ENCODE results near the gene SREBF1.
A peak's percentile ranks its signal among the peaks of the same experiment; 100 is the strongest.

The SREBF1 gene

DNA sequence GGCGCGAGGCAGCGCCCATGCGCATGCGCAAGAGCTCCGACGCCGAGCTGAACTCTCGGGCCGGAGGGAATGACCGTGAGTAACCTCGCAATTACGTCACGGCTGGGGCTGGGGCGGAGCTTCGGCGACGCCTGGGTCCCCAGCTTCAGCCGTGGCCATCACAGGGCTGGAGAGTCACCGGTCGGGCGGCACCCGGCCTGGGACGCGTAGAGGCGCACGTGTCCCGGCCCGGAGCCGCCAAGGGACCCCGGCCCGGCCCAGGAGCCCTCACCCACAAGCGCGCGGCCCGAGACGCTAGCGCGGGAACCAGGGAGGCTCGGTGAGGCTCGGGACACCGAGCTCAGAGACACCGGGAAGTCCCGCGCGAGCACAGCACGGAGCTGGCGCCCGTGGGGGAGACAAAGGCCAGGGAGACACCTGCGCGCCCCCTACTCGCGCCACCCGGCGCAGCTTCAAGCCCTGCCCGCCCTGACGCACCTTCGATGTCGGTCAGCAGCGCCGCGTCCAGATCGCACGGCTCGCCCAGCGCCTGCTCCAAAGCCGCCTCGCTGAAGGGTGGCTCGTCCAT lies 452 bp downstream of the SREBF1 start:
- CTCF ChIA-PET = interaction anchor here (0.8 to 2.6 kb wide), 4 partner anchors 16 to 197 kb away, joined by 3 to 8 read pairs (median 4); partner anchors contain the start of gene RAI1
- TF ChIP-seq, protein P1, sequence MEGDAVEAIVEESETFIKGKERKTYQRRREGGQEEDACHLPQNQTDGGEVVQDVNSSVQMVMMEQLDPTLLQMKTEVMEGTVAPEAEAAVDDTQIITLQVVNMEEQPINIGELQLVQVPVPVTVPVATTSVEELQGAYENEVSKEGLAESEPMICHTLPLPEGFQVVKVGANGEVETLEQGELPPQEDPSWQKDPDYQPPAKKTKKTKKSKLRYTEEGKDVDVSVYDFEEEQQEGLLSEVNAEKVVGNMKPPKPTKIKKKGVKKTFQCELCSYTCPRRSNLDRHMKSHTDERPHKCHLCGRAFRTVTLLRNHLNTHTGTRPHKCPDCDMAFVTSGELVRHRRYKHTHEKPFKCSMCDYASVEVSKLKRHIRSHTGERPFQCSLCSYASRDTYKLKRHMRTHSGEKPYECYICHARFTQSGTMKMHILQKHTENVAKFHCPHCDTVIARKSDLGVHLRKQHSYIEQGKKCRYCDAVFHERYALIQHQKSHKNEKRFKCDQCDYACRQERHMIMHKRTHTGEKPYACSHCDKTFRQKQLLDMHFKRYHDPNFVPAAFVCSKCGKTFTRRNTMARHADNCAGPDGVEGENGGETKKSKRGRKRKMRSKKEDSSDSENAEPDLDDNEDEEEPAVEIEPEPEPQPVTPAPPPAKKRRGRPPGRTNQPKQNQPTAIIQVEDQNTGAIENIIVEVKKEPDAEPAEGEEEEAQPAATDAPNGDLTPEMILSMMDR (IDR thresholded peaks at IDR 0.05; ENCODE audit: insufficient read depth, low read length, missing control alignments) = no peak
- POLR2A ChIA-PET = interaction anchor here (0.6 to 1.8 kb wide), 9 partner anchors 9 to 340 kb away, joined by 3 to 6 read pairs (median 3); partner anchors contain the start of gene RASD1
- peak overlapping the region; percentile 93 for H3K4me3 ChIP-seq (ENCODE audit: low read depth, low read length)
- DNase-seq (ENCODE audit: low read depth, low spot score) = peak; percentile 46

DNA sequence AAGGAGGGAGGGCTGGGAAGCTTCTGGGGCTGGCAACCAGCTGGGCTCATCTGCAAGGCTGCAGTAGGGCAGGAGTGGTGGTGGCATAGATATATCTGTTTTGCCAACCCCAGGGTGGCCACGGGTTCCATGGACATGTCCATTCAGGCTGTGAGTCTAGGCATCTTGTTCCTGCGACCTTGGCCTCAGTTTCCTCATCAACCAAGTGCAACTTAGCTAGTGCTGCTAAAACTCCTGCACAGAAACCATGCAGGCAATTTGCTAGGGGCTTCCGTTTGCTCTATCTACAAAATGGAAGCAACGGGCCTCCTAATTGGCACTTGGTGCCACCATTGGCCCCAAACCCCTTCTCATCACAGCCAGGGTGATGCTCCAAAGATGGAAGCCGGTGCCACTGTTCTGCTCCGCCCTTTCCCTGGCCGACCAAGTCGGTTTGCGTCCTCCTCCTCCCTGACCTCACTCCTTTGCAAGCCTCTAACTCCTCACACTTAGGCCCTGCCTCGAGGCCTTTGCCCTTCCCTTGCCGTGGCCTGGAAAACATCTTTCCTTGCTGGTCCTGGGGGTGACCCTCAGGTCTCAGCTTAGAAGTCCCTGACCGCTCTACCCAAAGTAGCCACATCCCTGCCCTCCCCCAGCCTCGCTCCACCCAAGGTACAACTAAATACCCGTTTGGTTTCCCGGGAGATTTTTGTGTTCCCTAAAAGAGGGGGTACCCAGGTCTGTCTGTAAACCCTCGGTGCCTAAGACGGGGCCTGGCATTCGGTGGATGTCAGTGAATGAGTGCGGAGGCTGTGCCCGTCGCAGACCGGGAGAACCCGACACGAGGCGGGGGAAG lies 1.2 kb downstream of the SREBF1 start:
- H3K4me3 ChIP-seq (ENCODE audit: low read depth, low read length) = peak overlapping the region; percentile 93
- ChIA-PET CTCF (interaction anchor here (0.8 to 2.6 kb wide), 4 partner anchors 15 to 198 kb away, joined by 3 to 8 read pairs (median 4); partner anchors contain the start of gene RAI1), POLR2A (interaction anchor here (0.6 to 1.8 kb wide), 9 partner anchors 8 to 339 kb away, joined by 3 to 6 read pairs (median 3); partner anchors contain the start of gene RASD1)
- TF ChIP-seq, protein P1 (IDR thresholded peaks at IDR 0.05; ENCODE audit: insufficient read depth, low read length, missing control alignments) = no peak
- DNase-seq (ENCODE audit: low read depth, low spot score) = no peak

DNA sequence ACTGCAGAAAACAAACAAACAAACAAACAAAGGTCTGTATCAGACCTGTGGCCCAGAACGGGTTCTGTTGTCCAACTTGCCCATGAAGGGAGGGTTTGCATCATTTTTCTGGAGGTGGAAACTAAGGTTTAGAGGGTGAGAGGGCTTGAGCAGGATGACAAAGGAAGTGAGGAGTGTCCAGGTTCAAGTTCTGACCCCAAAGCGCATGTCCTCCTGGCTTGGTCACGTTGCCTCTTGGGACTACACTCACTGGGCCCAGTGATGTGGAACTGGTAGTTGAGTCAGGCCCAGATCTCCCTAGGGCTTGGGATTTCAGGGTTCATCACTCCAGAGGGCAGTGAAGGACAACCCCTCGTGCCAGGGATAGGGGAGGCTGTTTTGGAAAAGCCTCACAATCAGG lies 1.8 kb downstream of the SREBF1 start:
- DNase-seq (ENCODE audit: low read depth, low spot score) = no peak
- ChIA-PET POLR2A (interaction anchor here (1.8 kb wide), 1 partner anchor 14 kb away, joined by 4 read pairs; no protein-coding TSS in a partner anchor), CTCF (interaction anchor here (1.4 to 2.6 kb wide), 3 partner anchors 14 to 23 kb away, joined by 3 to 8 read pairs (median 4); no protein-coding TSS in a partner anchor)
- peak overlapping the region; percentile 93 for H3K4me3 ChIP-seq (ENCODE audit: low read depth, low read length)
- TF ChIP-seq, protein P1 (IDR thresholded peaks at IDR 0.05; ENCODE audit: insufficient read depth, low read length, missing control alignments) = no peak

DNA sequence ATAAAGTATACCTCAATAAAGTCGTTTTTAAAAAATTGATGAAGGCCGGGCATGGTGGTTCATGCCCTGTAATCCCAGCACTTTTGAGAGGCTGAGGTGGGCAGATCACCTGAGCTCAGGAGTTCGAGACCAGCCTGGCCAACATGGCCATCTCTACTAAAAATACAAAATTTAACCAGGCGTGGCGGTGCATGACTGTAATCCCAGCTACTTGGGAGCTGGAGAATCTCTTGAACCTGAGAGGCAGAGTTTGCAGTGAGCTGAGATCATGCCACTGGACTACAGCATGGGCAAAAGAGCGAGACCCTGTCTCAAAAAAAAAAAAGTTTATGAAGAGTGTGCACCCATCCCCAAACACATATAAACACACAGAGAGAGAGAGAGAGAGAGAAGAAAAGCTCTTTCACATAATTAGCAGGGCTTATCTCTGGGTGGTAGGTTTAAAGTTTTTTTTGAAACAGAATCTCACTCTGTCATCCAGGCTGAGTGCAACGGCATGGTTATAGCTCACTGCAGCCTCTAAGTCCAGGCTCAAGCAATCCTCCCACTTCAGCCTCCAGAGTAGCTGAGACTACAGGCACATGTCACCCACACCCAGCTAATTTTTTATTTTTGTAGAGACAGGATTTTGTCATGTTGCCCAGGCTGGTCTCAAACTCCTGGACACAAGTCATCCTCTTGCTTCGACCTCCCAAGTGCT lies 3.0 kb downstream of the SREBF1 start:
- POLR2A ChIA-PET = interaction anchor here (1.1 kb wide), 1 partner anchor 10 kb away, joined by 3 read pairs; no protein-coding TSS in a partner anchor

DNA sequence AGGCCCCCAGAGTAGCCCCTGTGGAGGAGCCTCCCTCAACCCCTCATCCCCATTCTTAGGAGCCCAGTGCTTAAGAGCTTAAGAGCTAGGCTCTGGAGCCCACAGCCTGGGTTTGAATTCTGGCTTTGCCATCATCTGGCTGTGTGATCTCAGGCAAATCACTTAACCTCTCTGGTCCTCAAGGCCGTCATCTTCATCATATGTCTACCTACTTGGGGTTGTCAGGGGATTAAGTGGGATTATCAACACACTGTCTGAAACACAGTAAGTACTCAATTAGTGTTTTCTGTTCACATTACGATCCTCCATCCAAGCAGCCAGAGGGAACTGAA lies 4.8 kb downstream of the SREBF1 start:
- ChIA-PET POLR2A (no interaction called here), CTCF (interaction anchor here (0.5 to 4.0 kb wide), 2 partner anchors 20 to 181 kb away, joined by 3 to 19 read pairs; no protein-coding TSS in a partner anchor)
- TF ChIP-seq, protein P1 (IDR thresholded peaks at IDR 0.05; ENCODE audit: insufficient read depth, low read length, missing control alignments) = no peak

More for the DNA sequence above, 3.0 kb downstream of the SREBF1 start:
- no peak for DNase-seq (ENCODE audit: low read depth, low spot score)
- no peak overlapping the region for H3K4me3 ChIP-seq (ENCODE audit: low read depth, low read length)
- TF ChIP-seq, protein P1 (IDR thresholded peaks at IDR 0.05; ENCODE audit: insufficient read depth, low read length, missing control alignments) = no peak
- CTCF ChIA-PET = interaction anchor here (0.8 to 1.5 kb wide), 3 partner anchors 14 to 87 kb away, joined by 3 to 4 read pairs (median 3); no protein-coding TSS in a partner anchor

More for the DNA sequence above, 4.8 kb downstream of the SREBF1 start:
- DNase-seq (ENCODE audit: low read depth, low spot score) = no peak
- no peak overlapping the region for H3K4me3 ChIP-seq (ENCODE audit: low read depth, low read length)

Data from AG04449 (cell line).